SK-N-SH treated with all-trans-retinoic acid at 6 μM for 48 hours (cell line): ENCODE results near the gene MSX1.

ENCODE experiments used
- ATAC-seq: fragments of 200-7000 bp; cut with Tn5 transposase; 3 replicates; pipeline ENCODE4 v1.9.1; 2020; ENCODE audit warnings: mild to moderate bottlenecking, moderate library complexity
- ARNTL ChIP-seq: fragments of 450-650 bp; formaldehyde crosslinking; IDR thresholded peaks from 2 replicates; pipeline ENCODE4 v1.5.0; 2020; ENCODE audit warnings: low read depth, mild to moderate bottlenecking, moderate library complexity, borderline replicate concordance
- BACH2 ChIP-seq: fragments of 250-450 bp; sonication (Bioruptor Pico); IDR thresholded peaks from 2 replicates; pipeline ENCODE4 v1.9.0; 2021; ENCODE audit warnings: mild to moderate bottlenecking, borderline replicate concordance
- CSDC2 ChIP-seq: fragments of 250-450 bp; sonication (Bioruptor Pico); IDR thresholded peaks from 2 replicates; pipeline ENCODE4 v1.5.0; 2020; ENCODE audit warnings: mild to moderate bottlenecking, moderate library complexity
- ESRRG ChIP-seq: fragments of 250-450 bp; sonication (Bioruptor Pico); IDR thresholded peaks from 2 replicates; pipeline ENCODE4 v1.6.1; 2021; ENCODE audit warnings: mild to moderate bottlenecking
- GLIS3 ChIP-seq: fragments of 250-450 bp; sonication (Bioruptor Pico); IDR thresholded peaks from 2 replicates; pipeline ENCODE4 v1.5.0; 2020; ENCODE audit warnings: mild to moderate bottlenecking, moderate library complexity
- ISL1 ChIP-seq: fragments of 250-450 bp; sonication (Bioruptor Pico); IDR thresholded peaks from 2 replicates; pipeline ENCODE4 v2.1.2; 2022; ENCODE audit warnings: mild to moderate bottlenecking, moderate library complexity
- OSR1 ChIP-seq: fragments of 250-450 bp; sonication (Bioruptor Pico); IDR thresholded peaks from 2 replicates; pipeline ENCODE4 v1.8.0; 2022; ENCODE audit warnings: moderate library complexity, mild to moderate bottlenecking, inconsistent platforms
- PPARA ChIP-seq: fragments of 250-450 bp; sonication (Bioruptor Pico); IDR thresholded peaks from 2 replicates; pipeline ENCODE4 v1.5.0; 2020; ENCODE audit warnings: mild to moderate bottlenecking, borderline replicate concordance
- RARB ChIP-seq: fragments of 250-450 bp; sonication (Bioruptor Pico); IDR thresholded peaks from 2 replicates; pipeline ENCODE4 v1.8.0; 2021; ENCODE audit warnings: mild to moderate bottlenecking, moderate library complexity
- SNAI2 ChIP-seq: fragments of 250-450 bp; sonication (Bioruptor Pico); IDR thresholded peaks from 2 replicates; pipeline ENCODE4 v1.5.0; 2020; ENCODE audit warnings: mild to moderate bottlenecking, moderate library complexity
- TCF4 ChIP-seq: fragments of 250-450 bp; sonication (Bioruptor Pico); IDR thresholded peaks from 2 replicates; pipeline ENCODE4 v1.8.0; 2021; ENCODE audit warnings: mild to moderate bottlenecking, moderate library complexity, borderline replicate concordance
- TOX ChIP-seq: fragments of 250-450 bp; sonication (Bioruptor Pico); IDR thresholded peaks from 2 replicates; pipeline ENCODE4 v1.8.0; 2021; ENCODE audit warnings: mild to moderate bottlenecking, moderate library complexity, borderline replicate concordance
- ZC3H10 ChIP-seq: fragments of 250-450 bp; sonication (Bioruptor Pico); IDR thresholded peaks from 2 replicates; pipeline ENCODE4 v1.5.1; 2021; ENCODE audit warnings: mild to moderate bottlenecking, moderate library complexity
- ZFP3 ChIP-seq: fragments of 250-450 bp; sonication (Bioruptor Pico); IDR thresholded peaks from 2 replicates; pipeline ENCODE4 v1.5.0; 2020; ENCODE audit warnings: mild to moderate bottlenecking, moderate library complexity
- ZFP30 ChIP-seq: fragments of 450-650 bp; formaldehyde crosslinking; IDR thresholded peaks from 2 replicates; pipeline ENCODE4 v1.5.0; 2022; ENCODE audit warnings: mild to moderate bottlenecking, moderate library complexity
- ZNF70 ChIP-seq: fragments of 450-650 bp; formaldehyde crosslinking; IDR thresholded peaks from 2 replicates; pipeline ENCODE4 v1.5.0; 2020; ENCODE audit warnings: mild to moderate bottlenecking, moderate library complexity
- ZNF8 ChIP-seq: fragments of 450-650 bp; formaldehyde crosslinking; IDR thresholded peaks from 2 replicates; pipeline ENCODE4 v1.5.0; 2020; ENCODE audit warnings: mild to moderate bottlenecking, moderate library complexity
- TF ChIP-seq, protein P1 (sequence below): fragments of 250-450 bp; sonication (Bioruptor Pico); IDR thresholded peaks from 2 replicates; pipeline ENCODE4 v1.5.1; 2021; ENCODE audit warnings: mild to moderate bottlenecking, moderate library complexity
- TF ChIP-seq, protein P2 (sequence below): fragments of 250-450 bp; sonication (Bioruptor Pico); IDR thresholded peaks from 2 replicates; pipeline ENCODE4 v1.5.1; 2020; ENCODE audit warnings: low read depth, mild to moderate bottlenecking, moderate library complexity
- TF ChIP-seq, protein P3 (sequence below): fragments of 250-450 bp; sonication (Bioruptor Pico); IDR thresholded peaks from 2 replicates; pipeline ENCODE4 v1.8.0; 2021; ENCODE audit warnings: low read depth, mild to moderate bottlenecking, moderate library complexity, borderline replicate concordance
- TF ChIP-seq, protein P4 (sequence below): fragments of 250-450 bp; sonication (Bioruptor Pico); IDR thresholded peaks from 2 replicates; pipeline ENCODE4 v1.8.0; 2020; ENCODE audit warnings: mild to moderate bottlenecking, moderate library complexity, borderline replicate concordance

Gene MSX1

DNA sequence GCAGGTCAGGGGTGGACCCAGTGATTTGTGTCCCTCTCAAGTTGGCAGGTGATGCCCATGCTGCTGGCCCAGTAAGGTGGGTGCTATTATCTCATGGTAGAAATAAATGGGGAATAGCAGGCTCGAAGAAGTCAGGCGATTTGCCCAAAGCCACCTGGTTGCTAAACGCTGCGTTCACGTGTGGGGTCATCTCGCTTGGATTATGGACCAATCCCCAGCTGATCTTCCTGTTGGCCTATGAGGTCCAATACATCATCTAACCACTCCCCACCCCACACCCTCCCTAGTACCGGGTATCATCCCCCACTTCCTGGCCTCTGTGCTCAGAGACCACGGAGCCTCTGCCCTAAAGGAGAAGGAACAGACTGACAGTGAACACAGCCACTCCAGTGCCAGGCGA lies 18.3 kb upstream of the MSX1 start:
- ATAC-seq = no peak
- TF ChIP-seq TOX (CRISPR knock-in tag) (no peak), CSDC2 (no peak), ESRRG (no peak), ZFP30 (CRISPR knock-in tag) (no peak), ARNTL (no peak)
- TF ChIP-seq, protein P1, sequence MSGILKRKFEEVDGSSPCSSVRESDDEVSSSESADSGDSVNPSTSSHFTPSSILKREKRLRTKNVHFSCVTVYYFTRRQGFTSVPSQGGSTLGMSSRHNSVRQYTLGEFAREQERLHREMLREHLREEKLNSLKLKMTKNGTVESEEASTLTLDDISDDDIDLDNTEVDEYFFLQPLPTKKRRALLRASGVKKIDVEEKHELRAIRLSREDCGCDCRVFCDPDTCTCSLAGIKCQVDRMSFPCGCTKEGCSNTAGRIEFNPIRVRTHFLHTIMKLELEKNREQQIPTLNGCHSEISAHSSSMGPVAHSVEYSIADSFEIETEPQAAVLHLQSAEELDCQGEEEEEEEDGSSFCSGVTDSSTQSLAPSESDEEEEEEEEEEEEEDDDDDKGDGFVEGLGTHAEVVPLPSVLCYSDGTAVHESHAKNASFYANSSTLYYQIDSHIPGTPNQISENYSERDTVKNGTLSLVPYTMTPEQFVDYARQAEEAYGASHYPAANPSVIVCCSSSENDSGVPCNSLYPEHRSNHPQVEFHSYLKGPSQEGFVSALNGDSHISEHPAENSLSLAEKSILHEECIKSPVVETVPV (CRISPR knock-in tag) = no peak

DNA sequence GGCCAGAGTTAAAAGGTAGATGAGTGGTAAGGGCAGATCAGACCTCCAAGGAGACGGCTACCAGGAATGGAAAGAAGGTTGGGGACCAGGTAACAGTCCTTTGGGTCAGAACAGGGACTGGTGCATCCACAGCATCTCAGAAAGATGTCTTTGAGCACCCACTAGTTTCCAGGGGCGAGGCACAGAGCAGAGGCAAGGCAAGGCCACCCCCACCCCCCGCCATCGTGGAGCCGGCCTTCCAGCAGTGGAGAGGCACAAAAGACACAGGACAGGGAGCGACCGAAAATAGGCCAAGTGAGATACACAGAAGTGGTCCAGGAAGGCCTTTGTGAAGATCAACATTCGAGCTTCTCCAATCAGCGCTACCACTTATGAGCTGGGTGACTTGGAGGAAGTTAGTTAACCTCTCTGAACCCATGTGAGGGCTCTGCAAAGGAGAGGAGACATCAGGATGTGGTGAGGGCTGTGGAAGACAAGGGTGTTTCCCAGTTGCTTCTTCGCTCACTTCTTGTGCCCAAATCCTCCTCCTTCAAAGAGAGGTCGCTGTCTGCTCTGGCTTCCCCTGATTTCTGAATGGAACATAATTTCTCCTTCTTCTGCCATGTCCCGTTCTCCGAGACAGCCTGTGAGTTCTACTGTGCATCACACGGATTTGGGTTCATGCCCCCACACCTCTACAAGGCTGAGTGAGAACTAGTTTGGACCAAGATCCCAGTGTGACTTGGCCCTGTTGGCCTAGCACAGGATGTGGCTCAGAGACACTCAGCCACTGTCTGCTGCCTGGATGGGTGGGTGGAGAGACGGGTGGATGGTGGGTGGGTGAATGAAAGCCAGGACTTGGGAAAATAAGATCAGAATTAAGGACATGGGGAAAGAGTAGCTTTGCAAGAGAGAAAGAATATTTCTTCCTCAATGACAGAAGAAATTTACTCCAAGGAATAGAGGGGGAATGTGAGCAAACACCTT lies 16.7 kb upstream of the MSX1 start:
- ATAC-seq = no peak
- TF ChIP-seq, protein P2, sequence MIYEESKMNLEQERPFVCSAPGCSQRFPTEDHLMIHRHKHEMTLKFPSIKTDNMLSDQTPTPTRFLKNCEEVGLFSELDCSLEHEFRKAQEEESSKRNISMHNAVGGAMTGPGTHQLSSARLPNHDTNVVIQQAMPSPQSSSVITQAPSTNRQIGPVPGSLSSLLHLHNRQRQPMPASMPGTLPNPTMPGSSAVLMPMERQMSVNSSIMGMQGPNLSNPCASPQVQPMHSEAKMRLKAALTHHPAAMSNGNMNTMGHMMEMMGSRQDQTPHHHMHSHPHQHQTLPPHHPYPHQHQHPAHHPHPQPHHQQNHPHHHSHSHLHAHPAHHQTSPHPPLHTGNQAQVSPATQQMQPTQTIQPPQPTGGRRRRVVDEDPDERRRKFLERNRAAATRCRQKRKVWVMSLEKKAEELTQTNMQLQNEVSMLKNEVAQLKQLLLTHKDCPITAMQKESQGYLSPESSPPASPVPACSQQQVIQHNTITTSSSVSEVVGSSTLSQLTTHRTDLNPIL = no peak
- TF ChIP-seq ISL1 (CRISPR knock-in tag) (no peak), ZNF70 (CRISPR knock-in tag) (no peak), GLIS3 (CRISPR knock-in tag) (no peak), PPARA (CRISPR knock-in tag) (no peak), ZFP30 (CRISPR knock-in tag) (no peak), ZNF8 (CRISPR knock-in tag) (no peak)

DNA sequence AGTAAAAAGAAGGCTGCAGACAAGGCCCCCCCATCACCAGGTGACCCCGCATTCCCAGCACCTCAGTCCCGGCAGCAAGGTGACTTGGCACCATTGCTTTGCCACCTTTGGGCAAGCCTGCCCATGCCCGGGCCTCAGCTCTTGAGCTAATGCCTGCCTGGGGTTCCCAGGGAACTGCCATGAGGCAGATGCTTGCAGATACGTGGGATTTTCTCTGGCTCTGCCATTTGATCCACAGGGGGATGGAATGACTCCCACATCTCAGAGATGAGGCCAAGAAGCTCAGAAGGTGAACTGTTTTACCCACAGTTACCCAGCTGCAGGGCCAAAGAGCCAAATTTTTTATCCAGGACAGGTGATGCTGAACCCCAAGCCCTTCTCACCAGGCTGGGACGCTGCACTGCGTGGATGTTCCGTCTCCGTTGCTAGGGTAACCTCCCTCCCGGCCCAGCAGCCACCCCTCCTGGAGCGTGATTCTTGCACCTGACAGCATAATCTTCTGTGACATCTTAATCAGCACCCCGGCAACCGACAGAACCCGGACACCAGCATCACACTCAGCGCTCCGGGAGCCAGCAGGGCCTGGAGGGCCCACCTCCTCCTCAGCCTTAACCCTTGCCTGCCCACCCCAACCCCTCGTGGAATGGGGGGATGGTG lies 15.7 kb upstream of the MSX1 start:
- TF ChIP-seq BACH2 (CRISPR knock-in tag) (no peak), ESRRG (no peak), CSDC2 (no peak), ZC3H10 (CRISPR knock-in tag) (no peak), PPARA (CRISPR knock-in tag) (no peak), OSR1 (CRISPR knock-in tag) (no peak), ZNF8 (CRISPR knock-in tag) (no peak), TCF4 (CRISPR knock-in tag) (no peak), ZFP30 (CRISPR knock-in tag) (no peak), ZNF70 (CRISPR knock-in tag) (no peak), SNAI2 (CRISPR knock-in tag) (no peak), GLIS3 (CRISPR knock-in tag) (no peak), RARB (no peak), ZFP3 (CRISPR knock-in tag) (no peak)
- TF ChIP-seq, protein P2 = no peak
- TF ChIP-seq, protein P1 (CRISPR knock-in tag) = no peak
- TF ChIP-seq, protein P3, sequence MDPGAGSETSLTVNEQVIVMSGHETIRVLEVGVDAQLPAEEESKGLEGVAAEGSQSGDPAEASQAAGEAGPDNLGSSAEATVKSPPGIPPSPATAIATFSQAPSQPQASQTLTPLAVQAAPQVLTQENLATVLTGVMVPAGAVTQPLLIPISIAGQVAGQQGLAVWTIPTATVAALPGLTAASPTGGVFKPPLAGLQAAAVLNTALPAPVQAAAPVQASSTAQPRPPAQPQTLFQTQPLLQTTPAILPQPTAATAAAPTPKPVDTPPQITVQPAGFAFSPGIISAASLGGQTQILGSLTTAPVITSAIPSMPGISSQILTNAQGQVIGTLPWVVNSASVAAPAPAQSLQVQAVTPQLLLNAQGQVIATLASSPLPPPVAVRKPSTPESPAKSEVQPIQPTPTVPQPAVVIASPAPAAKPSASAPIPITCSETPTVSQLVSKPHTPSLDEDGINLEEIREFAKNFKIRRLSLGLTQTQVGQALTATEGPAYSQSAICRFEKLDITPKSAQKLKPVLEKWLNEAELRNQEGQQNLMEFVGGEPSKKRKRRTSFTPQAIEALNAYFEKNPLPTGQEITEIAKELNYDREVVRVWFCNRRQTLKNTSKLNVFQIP (CRISPR knock-in tag) = no peak
- TF ChIP-seq, protein P4, sequence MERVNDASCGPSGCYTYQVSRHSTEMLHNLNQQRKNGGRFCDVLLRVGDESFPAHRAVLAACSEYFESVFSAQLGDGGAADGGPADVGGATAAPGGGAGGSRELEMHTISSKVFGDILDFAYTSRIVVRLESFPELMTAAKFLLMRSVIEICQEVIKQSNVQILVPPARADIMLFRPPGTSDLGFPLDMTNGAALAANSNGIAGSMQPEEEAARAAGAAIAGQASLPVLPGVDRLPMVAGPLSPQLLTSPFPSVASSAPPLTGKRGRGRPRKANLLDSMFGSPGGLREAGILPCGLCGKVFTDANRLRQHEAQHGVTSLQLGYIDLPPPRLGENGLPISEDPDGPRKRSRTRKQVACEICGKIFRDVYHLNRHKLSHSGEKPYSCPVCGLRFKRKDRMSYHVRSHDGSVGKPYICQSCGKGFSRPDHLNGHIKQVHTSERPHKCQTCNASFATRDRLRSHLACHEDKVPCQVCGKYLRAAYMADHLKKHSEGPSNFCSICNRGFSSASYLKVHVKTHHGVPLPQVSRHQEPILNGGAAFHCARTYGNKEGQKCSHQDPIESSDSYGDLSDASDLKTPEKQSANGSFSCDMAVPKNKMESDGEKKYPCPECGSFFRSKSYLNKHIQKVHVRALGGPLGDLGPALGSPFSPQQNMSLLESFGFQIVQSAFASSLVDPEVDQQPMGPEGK (CRISPR knock-in tag) = no peak
- ATAC-seq = no peak; the same call in 2 of the 3 replicates
